Body of pancreas (tissue), 4 donors: ENCODE measurements around the gene SKIC8. TPM values are rescaled to one million over a fixed set of nuclear protein-coding genes. Genes with fewer than 3 reads are reported as not detected.

Experiments
- ATAC-seq: fragments of 150-250 bp; one replicate; pipeline ENCODE4 v1.9.1; 2016
- DNase-seq, 4 donors: peaks; one replicate each; pipeline ENCODE4 v3.0.0-alpha.2; 2019
- H3K27ac ChIP-seq, 4 donors: fragments of 200-600 bp; sonication (generic); 1 replicate in 3 of 4; 2 replicates in 1 of 4; pipeline versions ENCODE4 v1.5.1 to v1.6.1; 2016 to 2019; ENCODE audit warnings: mild to moderate bottlenecking in 1 of 4, mixed read lengths in 1 of 4, moderate library complexity in 1 of 4
- H3K27me3 ChIP-seq, 2 donors: fragments of 200-600 bp; sonication (generic); one replicate each; pipeline ENCODE4 v1.6.0; 2016; ENCODE audit warnings: mild to moderate bottlenecking in 1 of 2
- H3K36me3 ChIP-seq, 2 donors: fragments of 200-600 bp; sonication (generic); replicated peaks in 1 of 2; 2 replicates each; pipeline ENCODE4 v1.5.1; 2016; ENCODE audit warnings: low read depth in 2 of 2; ENCODE audit not compliant: insufficient read depth in 1 of 2
- H3K4me1 ChIP-seq: fragments of 200-600 bp; sonication (generic); one replicate; pipeline ENCODE4 v1.6.0; 2016
- H3K4me3 ChIP-seq, 2 donors: fragments of 200-600 bp; sonication (generic); 1 replicate in 1 of 2; 2 replicates in 1 of 2; pipeline ENCODE4 v1.5.1; 2016 to 2019
- H3K9me3 ChIP-seq, 3 donors: fragments of 200-600 bp; sonication (generic); 1 replicate in 2 of 3; 2 replicates in 1 of 3; pipeline ENCODE4 v1.5.1; 2016
- POLR2A ChIP-seq, 3 donors: fragments of 450-650 bp; IDR thresholded peaks; one replicate each; pipeline ENCODE4 v1.6.1; 2016; ENCODE audit warnings: antibody characterized with exemption in 3 of 3, mild to moderate bottlenecking in 2 of 3
- WGBS, 2 donors: methylation state at CpG; one replicate each; pipeline ENCODE4 v1.1.5; 2017; 5-methylcytosine and 5-hydroxymethylcytosine counted together
- intact Hi-C: fragments of 100-400 bp; cut with DNase I; formaldehyde crosslinking; loops from one replicate; pipeline ENCODE4 v1.15.1; 2023
- total RNA-seq, 2 donors: library from RNA; depleted of rRNA; stranded (reverse); fragments of >200 nt; gene quantifications; one replicate each; pipeline ENCODE4 v1.1.0, GENCODE V29; 2016
- TF ChIP-seq, protein P1 (sequence below), 7 experiments: fragments of 450-650 bp in 4 of 7; fragments of 200-600 bp in 3 of 7; sonication (generic) in 3 of 7; IDR thresholded peaks; one replicate each; pipeline ENCODE4 v1.5.1; 2016 to 2019; ENCODE audit warnings: antibody characterized with exemption in 7 of 7

SKIC8 gene
- total RNA-seq, 2 donors from 2014 or later, result 30.3 to 31.4 TPM

DNA sequence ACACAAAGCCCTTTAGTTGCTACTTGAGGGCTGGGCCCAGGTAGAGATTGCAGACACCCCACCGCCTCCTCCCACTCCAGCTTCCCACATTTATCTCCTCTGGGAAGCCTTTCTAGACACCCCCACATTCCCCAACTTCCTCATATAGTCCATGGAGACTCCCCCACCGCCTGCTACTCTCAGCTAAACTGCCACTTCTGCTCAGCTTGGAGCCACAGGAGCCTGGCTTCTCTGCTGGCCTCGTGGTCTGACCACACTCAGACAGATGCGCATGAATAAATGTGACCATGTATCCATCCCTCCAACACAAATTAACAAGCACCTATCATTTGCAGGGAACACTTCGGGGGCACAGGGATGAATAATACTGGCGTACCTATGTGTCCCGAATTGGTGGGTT is 54.5 kb downstream of the SKIC8 start:
- no peaks in the 10 kb centered on the region for H3K27me3 ChIP-seq
- H3K36me3 ChIP-seq, result no peaks in the 10 kb centered on the region
- no peak overlapping the region for H3K27ac ChIP-seq
- no peak overlapping the region for H3K4me3 ChIP-seq
- no peak for ATAC-seq
- intact Hi-C loops, result loop anchor here (5.0 kb wide), 1 partner anchor 68 kb away; no protein-coding TSS in a partner anchor
- WGBS, 2 donors, result 52 to 79% methylated on average over 6 to 7 of the region's 7 CpGs
- TF ChIP-seq, protein P1, sequence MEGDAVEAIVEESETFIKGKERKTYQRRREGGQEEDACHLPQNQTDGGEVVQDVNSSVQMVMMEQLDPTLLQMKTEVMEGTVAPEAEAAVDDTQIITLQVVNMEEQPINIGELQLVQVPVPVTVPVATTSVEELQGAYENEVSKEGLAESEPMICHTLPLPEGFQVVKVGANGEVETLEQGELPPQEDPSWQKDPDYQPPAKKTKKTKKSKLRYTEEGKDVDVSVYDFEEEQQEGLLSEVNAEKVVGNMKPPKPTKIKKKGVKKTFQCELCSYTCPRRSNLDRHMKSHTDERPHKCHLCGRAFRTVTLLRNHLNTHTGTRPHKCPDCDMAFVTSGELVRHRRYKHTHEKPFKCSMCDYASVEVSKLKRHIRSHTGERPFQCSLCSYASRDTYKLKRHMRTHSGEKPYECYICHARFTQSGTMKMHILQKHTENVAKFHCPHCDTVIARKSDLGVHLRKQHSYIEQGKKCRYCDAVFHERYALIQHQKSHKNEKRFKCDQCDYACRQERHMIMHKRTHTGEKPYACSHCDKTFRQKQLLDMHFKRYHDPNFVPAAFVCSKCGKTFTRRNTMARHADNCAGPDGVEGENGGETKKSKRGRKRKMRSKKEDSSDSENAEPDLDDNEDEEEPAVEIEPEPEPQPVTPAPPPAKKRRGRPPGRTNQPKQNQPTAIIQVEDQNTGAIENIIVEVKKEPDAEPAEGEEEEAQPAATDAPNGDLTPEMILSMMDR (IDR thresholded peaks at IDR 0.05), result no peak
- no peak for TF ChIP-seq POLR2A (IDR thresholded peaks at IDR 0.05)
- DNase-seq, result no peak
- no peaks in the 10 kb centered on the region for H3K9me3 ChIP-seq
- peaks cover 7% of the 10 kb centered on the region for H3K4me1 ChIP-seq

GRCh38 chr15:78244101-78244500 is 55.3 kb downstream of the SKIC8 start:
- Histone ChIP-seq H3K27ac (no peak overlapping the region), H3K4me1 (peaks cover 7% of the 10 kb centered on the region), H3K9me3 (no peaks in the 10 kb centered on the region), H3K4me3 (no peak overlapping the region), H3K27me3 (no peaks in the 10 kb centered on the region), H3K36me3 (no peaks in the 10 kb centered on the region)
- no peak for ATAC-seq
- intact Hi-C loops, result loop anchor here (5.0 kb wide), 1 partner anchor 67 kb away; no protein-coding TSS in a partner anchor
- 73 to 83% methylated on average over 6 of the region's 6 CpGs for WGBS, 2 donors
- TF ChIP-seq POLR2A (IDR thresholded peaks at IDR 0.05), result no peak
- TF ChIP-seq, protein P1 (IDR thresholded peaks at IDR 0.05), result no peak
- DNase-seq, result no peak

DNA sequence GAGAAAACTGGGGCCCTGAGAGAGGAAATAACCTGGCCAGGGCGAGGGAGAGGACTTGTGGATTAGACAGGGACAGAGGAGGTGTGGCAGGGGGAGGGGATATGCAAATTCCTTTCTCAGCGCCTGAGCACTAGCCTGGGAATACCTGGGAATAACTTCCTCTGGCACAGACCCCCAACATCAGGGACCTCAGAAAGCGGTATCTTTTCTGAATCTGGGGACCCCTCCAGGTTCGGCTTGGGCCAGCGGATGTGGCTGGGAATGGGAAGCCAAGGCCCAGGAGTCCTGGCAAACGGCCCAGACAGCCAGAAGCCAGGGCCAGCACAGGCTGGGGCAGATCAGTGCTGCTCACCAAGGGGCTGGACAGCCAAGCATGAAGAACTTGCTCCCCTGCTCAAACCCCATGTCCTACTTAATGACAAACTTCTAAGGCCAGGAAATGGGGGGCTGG is 55.9 kb downstream of the SKIC8 start:
- 25 to 42% methylated on average over 5 to 6 of the region's 6 CpGs for WGBS, 2 donors
- intact Hi-C loops, result loop anchor here (2.0 to 5.0 kb wide), 2 partner anchors 66 to 131 kb away; no protein-coding TSS in a partner anchor
- H3K4me3 ChIP-seq, result no peak overlapping the region
- DNase-seq (peak; percentile 46 to 80 (median 64)), ATAC-seq (no peak)
- H3K9me3 ChIP-seq, result no peaks in the 10 kb centered on the region
- TF ChIP-seq POLR2A (IDR thresholded peaks at IDR 0.05), result no peak
- TF ChIP-seq, protein P1 (IDR thresholded peaks at IDR 0.05), result no peak
- H3K27ac ChIP-seq, result no peak overlapping the region
- peaks cover 7% of the 10 kb centered on the region for H3K4me1 ChIP-seq
- H3K27me3 ChIP-seq, result no peaks in the 10 kb centered on the region
- H3K36me3 ChIP-seq, result no peaks in the 10 kb centered on the region

- Histone ChIP-seq H3K27me3 (no peaks in the 10 kb centered on the region), H3K9me3 (no peaks in the 10 kb centered on the region), H3K4me1 (peaks cover 7% of the 10 kb centered on the region), H3K36me3 (no peaks in the 10 kb centered on the region), H3K4me3 (no peak overlapping the region), H3K27ac (no peak overlapping the region)
- intact Hi-C loops, result loop anchor here (2.0 to 5.0 kb wide), 2 partner anchors 66 to 130 kb away; no protein-coding TSS in a partner anchor
- 83% methylated on average over 5 to 6 of the region's 6 CpGs for WGBS, 2 donors
- DNase-seq, result no peak
- TF ChIP-seq, protein P1 (IDR thresholded peaks at IDR 0.05), result no peak
- TF ChIP-seq POLR2A (IDR thresholded peaks at IDR 0.05), result no peak
- no peak for ATAC-seq
These were observed 56.4 kb downstream of the SKIC8 start for GRCh38 chr15:78243058-78243457.

GRCh38 chr15:78242128-78242527 is 57.3 kb downstream of the SKIC8 start:
- H3K9me3 ChIP-seq, result no peaks in the 10 kb centered on the region
- ATAC-seq (no peak), DNase-seq (no peak)
- intact Hi-C loops, result loop anchor here (2.0 to 5.0 kb wide), 2 partner anchors 65 to 129 kb away; no protein-coding TSS in a partner anchor
- H3K27ac ChIP-seq, result no peak overlapping the region
- no peak overlapping the region for H3K4me3 ChIP-seq
- H3K36me3 ChIP-seq, result no peaks in the 10 kb centered on the region
- no peaks in the 10 kb centered on the region for H3K27me3 ChIP-seq
- no peak for TF ChIP-seq POLR2A (IDR thresholded peaks at IDR 0.05)
- TF ChIP-seq, protein P1 (IDR thresholded peaks at IDR 0.05), result peak in 1 of 7 experiments; percentile 3
- 50 to 75% methylated on average over 5 of the region's 5 CpGs for WGBS, 2 donors
- H3K4me1 ChIP-seq, result peaks cover 7% of the 10 kb centered on the region
